GM12891 (cell line): ENCODE measurements around the gene GBX2.

Experiments
- POLR2A ChIP-seq: IDR thresholded peaks from 2 replicates; pipeline ENCODE4 v1.6.1; 2011; ENCODE audit warnings: low read depth, low read length, control low read depth
- POLR2AphosphoS5 ChIP-seq: IDR thresholded peaks from 2 replicates; pipeline ENCODE4 v1.6.1; 2011; ENCODE audit warnings: low read depth, low read length, control low read depth

GRCh38 chr2:236172255-236173035 is 4.3 kb upstream of the GBX2 start:
- TF ChIP-seq POLR2A: no peak
- TF ChIP-seq POLR2AphosphoS5: no peak
